WERI-Rb-1 (cell line): ENCODE data around the gene TRANK1.

Experiments used
- DNase-seq: peaks from one replicate; pipeline ENCODE4 v3.0.0-alpha.2; 2020
- H3K27ac ChIP-seq: fragments of 250-450 bp; sonication (Bioruptor Pico); 2 replicates; pipeline ENCODE4 v1.5.1; 2020; ENCODE audit warnings: mild to moderate bottlenecking, moderate library complexity
- H3K27me3 ChIP-seq: fragments of 250-450 bp; sonication (Bioruptor Pico); 2 replicates; pipeline ENCODE4 v1.5.1; 2021; ENCODE audit warnings: mild to moderate bottlenecking, low read depth, moderate library complexity; ENCODE audit not compliant: insufficient read depth, severe bottlenecking
- H3K36me3 ChIP-seq: fragments of 250-450 bp; sonication (Bioruptor Pico); 2 replicates; pipeline ENCODE4 v1.5.1; 2020; ENCODE audit warnings: mild to moderate bottlenecking, moderate library complexity
- H3K4me3 ChIP-seq: 2 replicates; pipeline ENCODE4 v1.5.1; 2011; ENCODE audit warnings: low read depth, mild to moderate bottlenecking, control low read depth, low read length
- H3K9me3 ChIP-seq: fragments of 250-450 bp; sonication (Bioruptor Pico); 2 replicates; pipeline ENCODE4 v1.5.1; 2021; ENCODE audit warnings: mild to moderate bottlenecking, moderate library complexity; ENCODE audit not compliant: severe bottlenecking
- CTCF ChIP-seq: IDR thresholded peaks from 2 replicates; pipeline ENCODE4 v1.5.1; 2011; ENCODE audit warnings: low read depth, mild to moderate bottlenecking, control low read depth, inconsistent platforms, low read length

TRANK1 gene

GRCh38 chr3:36989568-36989967, 44.7 kb upstream of the TRANK1 start:
- Histone ChIP-seq H3K27ac (no peak overlapping the region), H3K36me3 (peaks cover 29% of the 10 kb centered on the region), H3K9me3 (peaks cover 11% of the 10 kb centered on the region), H3K4me3 (no peak overlapping the region), H3K27me3 (no peaks in the 10 kb centered on the region)
- TF ChIP-seq CTCF = no peak
- no peak for DNase-seq

- Histone ChIP-seq H3K9me3 (peaks cover 11% of the 10 kb centered on the region), H3K36me3 (peaks cover 29% of the 10 kb centered on the region), H3K27ac (no peak overlapping the region), H3K27me3 (no peaks in the 10 kb centered on the region), H3K4me3 (no peak overlapping the region)
- DNase-seq = no peak
- TF ChIP-seq CTCF = no peak
These were observed 44.2 kb upstream of the TRANK1 start for GRCh38 chr3:36989005-36989404.

GRCh38 chr3:36988356-36988755, 43.5 kb upstream of the TRANK1 start:
- H3K27ac ChIP-seq = no peak overlapping the region
- H3K27me3 ChIP-seq = no peaks in the 10 kb centered on the region
- H3K36me3 ChIP-seq = peaks cover 29% of the 10 kb centered on the region
- TF ChIP-seq CTCF = no peak
- H3K4me3 ChIP-seq = no peak overlapping the region
- peaks cover 11% of the 10 kb centered on the region for H3K9me3 ChIP-seq
- DNase-seq = no peak

- H3K9me3 ChIP-seq = no peaks in the 10 kb centered on the region
- no peak for DNase-seq
- H3K36me3 ChIP-seq = peaks cover 7% of the 10 kb centered on the region
- H3K4me3 ChIP-seq = no peak overlapping the region
- H3K27ac ChIP-seq = no peak overlapping the region
- H3K27me3 ChIP-seq = no peaks in the 10 kb centered on the region
- TF ChIP-seq CTCF = no peak
These were observed 36.2 kb upstream of the TRANK1 start for GRCh38 chr3:36981006-36981405.

GRCh38 chr3:36973139-36973538, 28.3 kb upstream of the TRANK1 start:
- Histone ChIP-seq H3K36me3 (no peaks in the 10 kb centered on the region), H3K9me3 (no peaks in the 10 kb centered on the region), H3K27ac (no peak overlapping the region), H3K4me3 (no peak overlapping the region), H3K27me3 (no peaks in the 10 kb centered on the region)
- DNase-seq = no peak
- TF ChIP-seq CTCF = no peak

GRCh38 chr3:36972163-36972562, 27.3 kb upstream of the TRANK1 start:
- Histone ChIP-seq H3K27ac (no peak overlapping the region), H3K4me3 (no peak overlapping the region), H3K9me3 (no peaks in the 10 kb centered on the region), H3K27me3 (no peaks in the 10 kb centered on the region), H3K36me3 (no peaks in the 10 kb centered on the region)
- TF ChIP-seq CTCF = no peak
- DNase-seq = no peak
